Keratinocyte (primary cell): ENCODE data around the gene SGCG. TPM values are rescaled to one million over a fixed set of nuclear protein-coding genes. Genes with fewer than 3 reads are reported as not detected.

Experiments used
- DNase-seq: peaks from one replicate; pipeline ENCODE4 v3.0.0-alpha.2; 2011; ENCODE audit warnings: low read depth, missing footprints, low spot score
- FAIRE-seq: peaks from 2 replicates; lab custom pipeline; 2011; peaks lifted over from hg19 to GRCh38; lab: Jason Lieb, UNC
- H2AFZ ChIP-seq: 2 replicates; pipeline ENCODE4 v1.6.0; 2012; ENCODE audit warnings: low read length, control low read depth, inconsistent platforms; ENCODE audit not compliant: control insufficient read depth
- H3K27ac ChIP-seq: 2 replicates; pipeline ENCODE4 v1.5.1; 2011; ENCODE audit warnings: low read length; ENCODE audit not compliant: control insufficient read depth, insufficient read depth
- H3K27me3 ChIP-seq: 3 replicates; pipeline ENCODE4 v1.6.0; 2011; ENCODE audit warnings: low read length; ENCODE audit not compliant: control insufficient read depth, insufficient read depth; ENCODE audit errors: extremely low read depth
- H3K36me3 ChIP-seq, 2 experiments: 2 replicates in 1 of 2; 3 replicates in 1 of 2; pipeline ENCODE4 v1.5.1; 2011; ENCODE audit warnings: low read length in 2 of 2, mild to moderate bottlenecking in 1 of 2; ENCODE audit not compliant: control insufficient read depth in 2 of 2, insufficient read depth in 2 of 2; ENCODE audit errors: extremely low read depth in 1 of 2
- H3K4me1 ChIP-seq: 3 replicates; pipeline ENCODE4 v1.5.1; 2011; ENCODE audit warnings: low read length; ENCODE audit not compliant: control insufficient read depth, insufficient read depth; ENCODE audit errors: extremely low read depth
- H3K4me2 ChIP-seq: 3 replicates; pipeline ENCODE4 v1.6.0; 2011; ENCODE audit warnings: low read depth, low read length; ENCODE audit not compliant: control insufficient read depth, insufficient read depth; ENCODE audit errors: extremely low read depth
- H3K4me3 ChIP-seq, 3 experiments: fragments of 200-600 bp in 1 of 3; sonication (generic) in 1 of 3; 2 replicates in 2 of 3; 3 replicates in 1 of 3; pipeline ENCODE4 v1.5.1; 2011 to 2016; ENCODE audit warnings: low read length in 3 of 3, mild to moderate bottlenecking in 3 of 3, control low read depth in 2 of 3, inconsistent platforms in 1 of 3, low read depth in 1 of 3, mixed read lengths in 1 of 3, mixed run types in 1 of 3, moderate library complexity in 1 of 3; ENCODE audit not compliant: control insufficient read depth in 2 of 3, insufficient read depth in 2 of 3; ENCODE audit errors: extremely low read depth in 1 of 3
- H3K79me2 ChIP-seq: 2 replicates; pipeline ENCODE4 v1.6.0; 2012; ENCODE audit warnings: low read length; ENCODE audit not compliant: control insufficient read depth, insufficient read depth
- H3K9ac ChIP-seq: 3 replicates; pipeline ENCODE4 v1.6.0; 2011; ENCODE audit warnings: low read length; ENCODE audit not compliant: control insufficient read depth, insufficient read depth; ENCODE audit errors: extremely low read depth
- H3K9me1 ChIP-seq: 3 replicates; pipeline ENCODE4 v1.6.0; 2011; ENCODE audit warnings: low read length; ENCODE audit not compliant: control insufficient read depth, insufficient read depth; ENCODE audit errors: extremely low read depth
- H3K9me3 ChIP-seq: 2 replicates; pipeline ENCODE4 v1.5.1; 2012; ENCODE audit warnings: low read depth, low read length; ENCODE audit not compliant: control insufficient read depth
- H4K20me1 ChIP-seq: 3 replicates; pipeline ENCODE4 v1.6.0; 2011; ENCODE audit warnings: low read length; ENCODE audit not compliant: control insufficient read depth, insufficient read depth; ENCODE audit errors: extremely low read depth
- CTCF ChIP-seq, 3 experiments: IDR thresholded peaks in 1 of 3; conservative IDR thresholded peaks in 1 of 3; optimal IDR thresholded peaks in 1 of 3; 2 replicates in 2 of 3; 3 replicates in 1 of 3; pipeline versions ENCODE3 to v1.5.1; 2011; ENCODE audit warnings: low read length in 3 of 3, mild to moderate bottlenecking in 3 of 3, moderate library complexity in 2 of 3, control low read depth in 1 of 3, inconsistent platforms in 1 of 3; ENCODE audit not compliant: insufficient read depth in 2 of 3; ENCODE audit errors: extremely low read depth in 1 of 3
- EZH2 ChIP-seq: IDR thresholded peaks from one replicate; pipeline ENCODE4 v1.6.1; 2012; ENCODE audit warnings: inconsistent platforms, mild to moderate bottlenecking, low read length, moderate library complexity
- dilution Hi-C: fragments of 300-500 bp; cut with MboI; formaldehyde crosslinking; loops from one replicate; pipeline ENCODE4 v1.7.0; 2020; ENCODE audit warnings: low sequenced_read_pairs; ENCODE audit not compliant: extremely low pct_ligation_motif_present
- polyA plus RNA-seq, 5 experiments: library from polyadenylated mRNA; depleted of rRNA in 3 of 5; stranded (reverse) in 3 of 5; stranded (forward) in 1 of 5; unstranded in 1 of 5; fragments of >200 nt; gene quantifications; 1 replicate in 1 of 5; 2 replicates in 3 of 5; 3 replicates in 1 of 5; pipeline versions ENCODE4 v1.2.1 to v1.2.3, GENCODE V29; 2011 to 2012; ENCODE audit warnings: missing spikeins in 2 of 5, low read depth in 1 of 5, low replicate concordance in 1 of 5

Gene SGCG
- polyA plus RNA-seq, 1 donor (not counting 4 experiments of a cell fraction or from before 2014, with no cell fraction given): not detected

GRCh38 chr13:23182142-23182541 lies 1.4 kb downstream of the SGCG start:
- H3K36me3 ChIP-seq: no peaks in the 10 kb centered on the region
- TF ChIP-seq EZH2 (no peak), CTCF (optimal IDR thresholded peaks at IDR 0.05 in 1 of 3, IDR thresholded peaks at IDR 0.05 in 1 of 3, conservative IDR thresholded peaks at IDR 0.05 in 1 of 3; ENCODE audit: extremely low read depth in 1 of 3, insufficient read depth in 2 of 3, low read length in 3 of 3) (no peak)
- no peak overlapping the region for H3K4me2 ChIP-seq
- H3K9ac ChIP-seq: no peak overlapping the region
- no peaks in the 10 kb centered on the region for H3K79me2 ChIP-seq
- H3K27me3 ChIP-seq: no peaks in the 10 kb centered on the region
- H2AFZ ChIP-seq: no peak overlapping the region
- no peaks in the 10 kb centered on the region for H3K4me1 ChIP-seq
- no peaks in the 10 kb centered on the region for H4K20me1 ChIP-seq
- no peak overlapping the region for H3K4me3 ChIP-seq
- FAIRE-seq (no peak), DNase-seq (no peak)
- no peaks in the 10 kb centered on the region for H3K9me1 ChIP-seq
- H3K9me3 ChIP-seq: no peaks in the 10 kb centered on the region
- dilution Hi-C loops: no loop called here
- H3K27ac ChIP-seq: no peak overlapping the region

GRCh38 chr13:23183292-23183691 lies 2.5 kb downstream of the SGCG start:
- DNase-seq (no peak), FAIRE-seq (no peak)
- Histone ChIP-seq H3K4me1 (no peaks in the 10 kb centered on the region), H3K9ac (no peak overlapping the region), H3K36me3 (no peaks in the 10 kb centered on the region), H4K20me1 (no peaks in the 10 kb centered on the region), H3K9me3 (no peaks in the 10 kb centered on the region), H3K27ac (no peak overlapping the region), H3K9me1 (no peaks in the 10 kb centered on the region), H3K4me3 (no peak overlapping the region), H2AFZ (no peak overlapping the region), H3K79me2 (no peaks in the 10 kb centered on the region), H3K27me3 (no peaks in the 10 kb centered on the region), H3K4me2 (no peak overlapping the region)
- TF ChIP-seq CTCF (optimal IDR thresholded peaks at IDR 0.05 in 1 of 3, IDR thresholded peaks at IDR 0.05 in 1 of 3, conservative IDR thresholded peaks at IDR 0.05 in 1 of 3; ENCODE audit: extremely low read depth in 1 of 3, insufficient read depth in 2 of 3, low read length in 3 of 3): no peak
- dilution Hi-C loops: no loop called here
